GM12878 (cell line): ENCODE results near the gene PASK.

Experiments used
- EGR1 ChIP-seq, 2 experiments: IDR thresholded peaks; 1 replicate in 1 of 2; 2 replicates in 1 of 2; pipeline ENCODE4 v1.6.1; 2011 to 2012; ENCODE audit warnings: low read depth in 2 of 2, low read length in 2 of 2, borderline replicate concordance in 1 of 2, mild to moderate bottlenecking in 1 of 2, moderate library complexity in 1 of 2
- ESRRA ChIP-seq: IDR thresholded peaks from 2 replicates; pipeline ENCODE4 v1.6.1; 2012; ENCODE audit warnings: mild to moderate bottlenecking, low read length, improper control_type of control experiment
- JUND ChIP-seq: IDR thresholded peaks from 2 replicates; pipeline ENCODE4 v1.6.1; 2012; ENCODE audit warnings: low read depth, mild to moderate bottlenecking, low read length, improper control_type of control experiment, moderate library complexity
- NR2C1 ChIP-seq: fragments of 450-650 bp; IDR thresholded peaks from 2 replicates; pipeline ENCODE4 v1.6.1; 2017; ENCODE audit warnings: antibody characterized with exemption, mild to moderate bottlenecking, moderate library complexity
- NRF1 ChIP-seq: conservative IDR thresholded peaks from 2 replicates; pipeline ENCODE4 v1.6.1; 2011; ENCODE audit warnings: mild to moderate bottlenecking, low read depth, low read length, improper control_type of control experiment
- POLR2A ChIP-seq: IDR thresholded peaks from 2 replicates; pipeline ENCODE4 v1.6.1; 2011; ENCODE audit warnings: low read depth, mild to moderate bottlenecking, low read length
- POLR2AphosphoS5 ChIP-seq: IDR thresholded peaks from 2 replicates; pipeline ENCODE4 v1.6.1; 2011; ENCODE audit warnings: mild to moderate bottlenecking, low read length, inconsistent platforms
- SIX5 ChIP-seq: IDR thresholded peaks from 2 replicates; pipeline ENCODE4 v1.6.1; 2011; ENCODE audit warnings: mild to moderate bottlenecking, low read depth, low read length, moderate library complexity; ENCODE audit not compliant: severe bottlenecking
- TBL1XR1 ChIP-seq: IDR thresholded peaks from 2 replicates; pipeline ENCODE4 v1.6.1; 2012; ENCODE audit warnings: low read depth, low read length, improper control_type of control experiment
- ZBED1 ChIP-seq: IDR thresholded peaks from 2 replicates; pipeline ENCODE4 v1.6.1; 2016; ENCODE audit warnings: borderline replicate concordance
- TF ChIP-seq, protein P1 (sequence below), 3 experiments: IDR thresholded peaks in 2 of 3; conservative IDR thresholded peaks in 1 of 3; 2 replicates each; pipeline ENCODE4 v1.5.1; 2011; ENCODE audit warnings: low read depth in 3 of 3, low read length in 3 of 3, mild to moderate bottlenecking in 3 of 3, control low read depth in 2 of 3, moderate library complexity in 2 of 3, inconsistent platforms in 1 of 3, mixed read lengths in 1 of 3; ENCODE audit not compliant: control insufficient read depth in 2 of 3, insufficient read depth in 1 of 3; ENCODE audit errors: extremely low read depth in 1 of 3
- TF ChIP-seq, protein P2 (sequence below): IDR thresholded peaks from 2 replicates; pipeline ENCODE4 v1.6.1; 2012; ENCODE audit warnings: low read depth, low read length, improper control_type of control experiment
- TF ChIP-seq, protein P3 (sequence below): fragments of 150-350 bp; IDR thresholded peaks from 2 replicates; pipeline ENCODE4 v1.6.1; 2016; ENCODE audit warnings: low read depth, low read length

DNA sequence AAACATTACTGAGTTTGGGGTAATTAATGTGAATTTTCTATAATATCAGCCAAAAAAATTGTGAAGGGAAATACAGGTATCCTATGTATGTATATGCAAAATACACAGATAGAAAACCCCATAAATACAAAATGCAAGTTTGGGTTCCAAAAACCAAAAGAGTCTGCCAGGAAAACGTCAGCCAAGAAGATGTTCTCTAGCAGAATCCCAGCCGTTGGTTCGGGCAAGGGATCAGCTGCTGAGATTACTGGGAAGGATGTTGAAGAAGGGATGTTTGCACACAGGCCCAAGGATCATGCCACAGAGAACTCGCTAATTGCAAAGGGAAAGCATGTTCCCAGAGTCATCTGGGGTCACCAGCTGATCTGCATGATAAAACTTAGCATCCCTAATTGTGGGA is 29.7 kb upstream of the PASK start:
- TF ChIP-seq, protein P1, sequence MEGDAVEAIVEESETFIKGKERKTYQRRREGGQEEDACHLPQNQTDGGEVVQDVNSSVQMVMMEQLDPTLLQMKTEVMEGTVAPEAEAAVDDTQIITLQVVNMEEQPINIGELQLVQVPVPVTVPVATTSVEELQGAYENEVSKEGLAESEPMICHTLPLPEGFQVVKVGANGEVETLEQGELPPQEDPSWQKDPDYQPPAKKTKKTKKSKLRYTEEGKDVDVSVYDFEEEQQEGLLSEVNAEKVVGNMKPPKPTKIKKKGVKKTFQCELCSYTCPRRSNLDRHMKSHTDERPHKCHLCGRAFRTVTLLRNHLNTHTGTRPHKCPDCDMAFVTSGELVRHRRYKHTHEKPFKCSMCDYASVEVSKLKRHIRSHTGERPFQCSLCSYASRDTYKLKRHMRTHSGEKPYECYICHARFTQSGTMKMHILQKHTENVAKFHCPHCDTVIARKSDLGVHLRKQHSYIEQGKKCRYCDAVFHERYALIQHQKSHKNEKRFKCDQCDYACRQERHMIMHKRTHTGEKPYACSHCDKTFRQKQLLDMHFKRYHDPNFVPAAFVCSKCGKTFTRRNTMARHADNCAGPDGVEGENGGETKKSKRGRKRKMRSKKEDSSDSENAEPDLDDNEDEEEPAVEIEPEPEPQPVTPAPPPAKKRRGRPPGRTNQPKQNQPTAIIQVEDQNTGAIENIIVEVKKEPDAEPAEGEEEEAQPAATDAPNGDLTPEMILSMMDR (IDR thresholded peaks at IDR 0.05 in 2 of 3, conservative IDR thresholded peaks at IDR 0.05 in 1 of 3; ENCODE audit: control insufficient read depth in 2 of 3, extremely low read depth in 1 of 3, insufficient read depth in 1 of 3, low read depth in 3 of 3, low read length in 3 of 3), result no peak
- TF ChIP-seq, protein P2, sequence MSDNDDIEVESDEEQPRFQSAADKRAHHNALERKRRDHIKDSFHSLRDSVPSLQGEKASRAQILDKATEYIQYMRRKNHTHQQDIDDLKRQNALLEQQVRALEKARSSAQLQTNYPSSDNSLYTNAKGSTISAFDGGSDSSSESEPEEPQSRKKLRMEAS, result no peak
- no peak for TF ChIP-seq ZBED1
- no peak for TF ChIP-seq ESRRA
- TF ChIP-seq POLR2A, result no peak
- no peak for TF ChIP-seq NR2C1
- no peak for TF ChIP-seq TBL1XR1
- TF ChIP-seq NRF1, result no peak
- TF ChIP-seq POLR2AphosphoS5, result no peak
- TF ChIP-seq, protein P3, sequence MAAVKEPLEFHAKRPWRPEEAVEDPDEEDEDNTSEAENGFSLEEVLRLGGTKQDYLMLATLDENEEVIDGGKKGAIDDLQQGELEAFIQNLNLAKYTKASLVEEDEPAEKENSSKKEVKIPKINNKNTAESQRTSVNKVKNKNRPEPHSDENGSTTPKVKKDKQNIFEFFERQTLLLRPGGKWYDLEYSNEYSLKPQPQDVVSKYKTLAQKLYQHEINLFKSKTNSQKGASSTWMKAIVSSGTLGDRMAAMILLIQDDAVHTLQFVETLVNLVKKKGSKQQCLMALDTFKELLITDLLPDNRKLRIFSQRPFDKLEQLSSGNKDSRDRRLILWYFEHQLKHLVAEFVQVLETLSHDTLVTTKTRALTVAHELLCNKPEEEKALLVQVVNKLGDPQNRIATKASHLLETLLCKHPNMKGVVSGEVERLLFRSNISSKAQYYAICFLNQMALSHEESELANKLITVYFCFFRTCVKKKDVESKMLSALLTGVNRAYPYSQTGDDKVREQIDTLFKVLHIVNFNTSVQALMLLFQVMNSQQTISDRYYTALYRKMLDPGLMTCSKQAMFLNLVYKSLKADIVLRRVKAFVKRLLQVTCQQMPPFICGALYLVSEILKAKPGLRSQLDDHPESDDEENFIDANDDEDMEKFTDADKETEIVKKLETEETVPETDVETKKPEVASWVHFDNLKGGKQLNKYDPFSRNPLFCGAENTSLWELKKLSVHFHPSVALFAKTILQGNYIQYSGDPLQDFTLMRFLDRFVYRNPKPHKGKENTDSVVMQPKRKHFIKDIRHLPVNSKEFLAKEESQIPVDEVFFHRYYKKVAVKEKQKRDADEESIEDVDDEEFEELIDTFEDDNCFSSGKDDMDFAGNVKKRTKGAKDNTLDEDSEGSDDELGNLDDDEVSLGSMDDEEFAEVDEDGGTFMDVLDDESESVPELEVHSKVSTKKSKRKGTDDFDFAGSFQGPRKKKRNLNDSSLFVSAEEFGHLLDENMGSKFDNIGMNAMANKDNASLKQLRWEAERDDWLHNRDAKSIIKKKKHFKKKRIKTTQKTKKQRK, result no peak
- TF ChIP-seq SIX5, result no peak
- no peak for TF ChIP-seq JUND
- TF ChIP-seq EGR1 (IDR thresholded peaks at IDR 0.05; ENCODE audit: borderline replicate concordance in 1 of 2, low read depth in 2 of 2, low read length in 2 of 2), result no peak
